Measurements from ENCODE around the gene RFX1. TPM values are rescaled to one million over a fixed set of nuclear protein-coding genes. Genes with fewer than 3 reads are reported as not detected.

RFX1 gene
- total RNA-seq, 1 donor from 2014 or later = 1.7 TPM

DNA sequence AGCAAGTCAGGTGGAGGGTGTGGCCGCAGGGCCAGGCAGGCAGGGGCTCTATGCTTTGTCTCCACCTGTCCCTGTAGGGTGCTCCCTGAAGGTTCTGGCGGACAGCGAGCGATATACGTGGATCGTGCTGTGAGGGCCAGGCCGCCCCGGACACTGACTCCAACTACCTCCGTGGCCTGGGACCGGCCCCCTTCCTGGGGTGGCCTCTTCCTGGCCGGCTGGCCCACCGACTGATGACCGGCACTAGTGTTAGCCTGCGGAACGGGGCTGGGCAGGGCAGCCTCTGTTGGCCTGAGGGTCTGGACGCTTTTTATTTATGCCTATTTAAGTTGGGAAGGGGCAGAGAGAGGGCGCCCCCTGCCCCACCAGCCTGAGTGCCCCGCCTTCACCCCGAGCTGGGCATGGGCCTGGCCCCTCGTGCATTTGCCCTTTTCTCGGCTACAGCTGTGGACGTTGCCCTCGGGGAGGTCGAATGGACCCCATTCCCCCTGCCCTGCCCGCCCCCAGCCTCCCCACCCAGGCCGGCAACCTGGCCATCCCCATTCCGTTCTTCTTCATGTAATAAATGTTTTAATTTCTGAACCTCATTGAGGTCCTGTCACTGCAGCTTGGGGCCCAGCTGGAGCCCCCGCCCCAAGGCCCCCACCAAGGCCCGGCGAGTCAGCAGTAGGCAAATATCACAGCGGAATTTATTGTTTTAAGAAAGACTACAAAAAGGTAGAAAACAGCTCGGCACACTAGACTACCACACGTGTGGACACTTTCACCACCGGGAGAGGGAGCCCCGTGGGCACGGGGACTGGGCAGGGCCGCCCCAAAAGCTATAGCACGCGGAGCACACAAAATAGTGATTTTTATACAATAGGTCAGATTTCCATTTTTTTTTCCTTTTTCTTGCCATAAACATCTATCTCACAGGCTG lies 45.0 kb downstream of the RFX1 start:
- no peak for DNase-seq

DNA sequence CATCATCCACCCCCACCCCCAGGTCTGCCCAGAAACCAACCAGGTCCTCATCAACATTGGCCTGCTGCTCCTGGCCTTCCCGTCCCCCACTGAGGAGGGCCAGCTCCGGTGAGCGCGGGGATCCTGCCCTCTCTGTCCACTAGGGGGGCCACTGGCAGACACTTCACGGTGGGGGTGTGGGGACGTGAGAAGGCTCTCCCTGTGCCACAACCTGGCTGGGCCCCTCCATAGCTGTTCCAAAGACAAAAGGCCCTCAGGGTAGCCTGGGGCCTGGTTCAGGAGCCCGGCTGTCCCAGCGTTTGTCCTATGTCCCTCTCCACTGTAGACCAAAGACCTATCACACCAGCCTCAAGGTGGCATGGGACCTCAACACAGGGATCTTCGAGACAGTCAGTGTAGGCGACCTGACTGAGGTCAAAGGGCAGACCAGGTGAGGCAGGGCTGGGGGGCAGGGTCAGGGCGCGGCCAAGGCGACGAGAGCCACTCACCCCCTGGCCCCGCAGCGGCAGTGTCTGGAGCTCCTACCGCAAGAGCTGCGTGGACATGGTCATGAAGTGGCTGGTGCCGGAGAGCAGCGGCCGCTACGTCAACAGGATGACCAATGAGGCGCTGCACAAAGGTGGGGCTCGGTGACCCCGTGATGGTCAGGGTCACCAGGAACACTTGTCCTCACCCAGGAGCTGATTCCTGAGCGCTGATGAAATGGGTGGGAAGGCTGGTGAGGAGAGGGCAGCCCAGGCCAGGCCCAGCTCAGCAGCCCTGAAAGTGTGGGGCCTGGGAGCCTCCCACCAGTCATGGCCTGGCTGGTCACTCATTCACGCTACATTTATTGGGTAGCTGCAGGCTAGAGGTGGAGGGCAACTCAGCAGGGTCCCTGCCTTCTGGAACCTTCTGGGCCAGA lies 45.9 kb downstream of the RFX1 start:
- no peak for DNase-seq

DNA sequence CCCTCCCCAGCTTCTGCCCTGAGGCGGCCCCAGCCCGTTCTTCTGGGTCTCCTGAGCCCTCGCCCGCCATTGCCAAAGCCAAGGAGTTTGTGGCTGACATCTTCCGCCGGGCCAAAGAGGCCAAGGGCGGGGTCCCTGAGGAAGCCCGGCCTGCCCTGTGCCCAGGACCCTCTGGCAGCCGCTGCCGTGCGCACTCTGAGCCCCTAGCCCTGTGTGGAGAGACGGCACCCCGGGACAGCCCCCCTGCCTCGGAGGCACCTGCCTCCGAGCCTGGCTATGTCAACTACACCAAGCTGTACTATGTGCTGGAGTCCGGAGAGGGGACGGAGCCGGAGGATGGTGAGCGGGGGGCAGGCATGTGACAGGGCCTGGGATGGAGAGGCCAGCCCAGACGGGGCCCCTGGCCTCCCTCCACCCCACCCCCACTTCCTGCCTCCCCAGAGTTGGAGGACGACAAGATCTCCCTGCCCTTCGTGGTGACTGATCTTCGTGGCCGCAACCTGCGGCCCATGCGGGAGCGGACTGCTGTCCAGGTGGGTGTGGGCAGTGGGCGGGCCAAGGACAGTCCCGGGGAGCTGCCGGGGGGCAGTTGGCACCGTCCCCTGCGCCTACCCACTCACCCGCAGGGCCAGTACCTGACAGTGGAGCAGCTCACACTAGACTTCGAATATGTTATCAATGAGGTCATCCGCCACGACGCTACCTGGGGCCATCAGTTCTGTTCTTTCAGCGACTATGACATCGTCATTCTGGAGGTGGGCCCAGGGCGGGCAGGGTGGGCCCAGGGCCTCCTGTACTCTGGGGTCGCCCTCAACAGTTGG lies 46.8 kb downstream of the RFX1 start:
- DNase-seq = no peak

- DNase-seq = no peak
Observed at GRCh38 chr19:13958043-13958442, 48.1 kb downstream of the RFX1 start.

DNA sequence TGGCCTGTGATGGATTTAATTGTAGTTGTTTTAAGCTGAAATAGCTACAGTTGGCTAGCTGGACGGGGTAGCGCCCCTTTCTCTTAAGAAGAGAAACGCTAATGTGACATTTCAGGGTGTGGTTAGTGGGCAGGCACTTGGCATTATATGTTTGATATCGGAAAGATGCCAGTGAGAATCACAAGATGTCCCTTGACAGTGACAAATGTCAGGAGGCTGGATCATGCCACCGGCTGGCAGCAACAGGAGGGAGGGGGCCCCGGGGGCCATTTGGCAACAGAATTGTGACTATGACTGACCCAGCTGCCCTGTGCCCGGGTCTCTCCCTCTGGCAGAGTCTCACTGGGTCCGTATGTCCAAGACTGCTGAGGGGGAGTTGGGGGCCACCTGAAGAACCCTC lies 49.1 kb downstream of the RFX1 start:
- no peak for DNase-seq

DNA sequence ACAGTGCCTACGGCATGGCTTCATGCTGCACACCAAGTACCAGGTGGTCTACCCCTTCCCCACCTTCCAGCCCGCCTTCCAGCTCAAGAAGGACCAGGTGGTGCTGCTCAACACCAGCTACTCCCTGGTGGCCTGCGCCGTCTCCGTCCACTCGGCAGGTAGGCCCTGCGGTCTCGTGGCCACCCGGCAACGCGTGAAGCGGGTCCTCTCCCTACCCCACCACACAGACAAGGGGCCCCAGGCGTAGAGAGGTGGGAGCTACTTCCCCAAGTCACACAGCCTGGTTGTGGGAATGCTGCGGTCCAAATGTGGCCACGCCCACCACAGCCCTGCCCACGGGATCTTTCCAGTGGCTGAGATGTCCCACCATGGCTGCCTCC lies 49.8 kb downstream of the RFX1 start:
- no peak for DNase-seq

GRCh38 chr19:13955662-13956364 lies 50.3 kb downstream of the RFX1 start:
- no peak for DNase-seq

- no peak for DNase-seq
Observed at GRCh38 chr19:13954185-13954584, 51.9 kb downstream of the RFX1 start.

GRCh38 chr19:13952931-13953531 lies 53.1 kb downstream of the RFX1 start:
- no peak for DNase-seq

GRCh38 chr19:13952154-13952930 lies 53.8 kb downstream of the RFX1 start, which contains the start of gene DCAF15:
TSS of gene DCAF15 (plus strand) at chr19:13952509. CDS start at chr19:13952513, 4 bp downstream.
- DNase-seq = peak; percentile 99

GRCh38 chr19:13951799-13952153 lies 54.3 kb downstream of the RFX1 start:
- DNase-seq = no peak

DNA sequence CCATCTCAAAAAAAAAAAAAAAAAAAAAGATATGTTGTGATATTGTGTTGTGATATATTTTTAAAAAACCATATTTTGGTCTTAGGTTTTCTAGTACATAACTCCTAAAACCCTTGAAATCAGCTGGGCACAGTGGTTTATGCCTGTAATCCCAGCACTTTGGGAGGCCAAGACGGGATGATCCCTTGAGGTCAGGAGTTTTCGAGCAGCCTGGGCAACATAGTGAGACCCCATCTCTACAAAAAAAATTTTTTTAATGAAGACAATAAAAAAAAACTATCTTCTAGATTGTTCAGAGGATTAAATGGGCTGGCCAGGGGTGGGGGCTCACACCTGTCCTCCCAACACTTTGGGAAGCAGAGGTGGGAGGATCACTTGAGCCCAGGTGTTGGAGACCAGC lies 55.1 kb downstream of the RFX1 start:
- no peak for DNase-seq

DNA sequence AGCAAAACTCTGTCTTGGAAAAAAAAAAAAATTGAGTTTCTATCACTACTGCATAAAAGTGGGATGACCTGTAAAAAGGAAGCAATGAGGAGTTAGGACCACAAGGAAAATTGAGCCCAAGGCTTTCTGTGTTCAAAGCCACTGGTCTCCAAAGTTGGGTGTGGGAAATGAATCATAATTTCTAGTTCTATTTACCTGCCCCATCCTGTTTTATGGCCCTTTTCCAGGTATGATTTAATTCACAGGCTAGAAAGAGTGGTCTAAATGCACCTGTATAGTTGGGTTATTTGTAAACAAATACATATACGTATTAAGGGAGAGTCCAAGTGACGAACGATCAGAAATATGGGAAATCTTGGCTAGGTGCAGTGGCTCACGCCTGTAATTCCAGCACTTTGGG lies 59.7 kb downstream of the RFX1 start:
- DNase-seq = no peak

DNA sequence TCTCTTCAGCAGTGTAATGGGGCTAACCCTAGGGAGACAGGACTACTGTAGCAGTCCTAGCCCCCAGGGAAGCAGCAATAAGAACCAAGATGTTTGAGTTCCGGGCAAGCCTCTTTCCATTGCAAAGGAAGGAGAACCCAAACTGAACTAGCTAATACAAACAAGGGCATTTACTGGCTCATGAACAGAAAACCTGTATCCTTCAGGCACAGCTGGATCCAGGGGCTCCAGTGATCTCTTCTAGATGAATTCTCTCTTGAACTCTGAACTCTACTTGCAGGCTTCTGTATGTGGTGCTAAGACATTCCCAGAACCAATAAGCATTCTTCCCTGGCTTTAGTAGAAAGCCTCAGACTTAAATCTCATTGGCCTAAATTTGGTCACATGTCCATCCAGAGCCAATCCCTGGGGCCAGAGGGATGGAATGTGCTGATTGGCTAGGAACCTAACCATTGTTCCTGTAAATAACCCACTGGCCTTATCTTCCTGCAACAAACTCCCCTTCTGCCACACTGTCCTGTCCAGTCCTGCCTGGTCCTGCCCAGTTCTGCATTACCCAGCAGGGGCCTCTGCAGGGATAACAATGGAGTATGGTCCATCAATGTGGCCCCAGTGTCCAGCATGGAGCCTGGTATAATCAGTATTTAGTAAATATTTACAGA lies 64.0 kb downstream of the RFX1 start:
- DNase-seq = no peak

- no peak for DNase-seq
Observed at GRCh38 chr19:13938301-13939064, 67.6 kb downstream of the RFX1 start, which contains the start of gene PODNL1. TSS of gene PODNL1 (minus strand) at chr19:13938417. CDS start at chr19:13938181, 236 bp downstream.

GRCh38 chr19:13937479-13938300 lies 68.4 kb downstream of the RFX1 start:
- no peak for DNase-seq

DNA sequence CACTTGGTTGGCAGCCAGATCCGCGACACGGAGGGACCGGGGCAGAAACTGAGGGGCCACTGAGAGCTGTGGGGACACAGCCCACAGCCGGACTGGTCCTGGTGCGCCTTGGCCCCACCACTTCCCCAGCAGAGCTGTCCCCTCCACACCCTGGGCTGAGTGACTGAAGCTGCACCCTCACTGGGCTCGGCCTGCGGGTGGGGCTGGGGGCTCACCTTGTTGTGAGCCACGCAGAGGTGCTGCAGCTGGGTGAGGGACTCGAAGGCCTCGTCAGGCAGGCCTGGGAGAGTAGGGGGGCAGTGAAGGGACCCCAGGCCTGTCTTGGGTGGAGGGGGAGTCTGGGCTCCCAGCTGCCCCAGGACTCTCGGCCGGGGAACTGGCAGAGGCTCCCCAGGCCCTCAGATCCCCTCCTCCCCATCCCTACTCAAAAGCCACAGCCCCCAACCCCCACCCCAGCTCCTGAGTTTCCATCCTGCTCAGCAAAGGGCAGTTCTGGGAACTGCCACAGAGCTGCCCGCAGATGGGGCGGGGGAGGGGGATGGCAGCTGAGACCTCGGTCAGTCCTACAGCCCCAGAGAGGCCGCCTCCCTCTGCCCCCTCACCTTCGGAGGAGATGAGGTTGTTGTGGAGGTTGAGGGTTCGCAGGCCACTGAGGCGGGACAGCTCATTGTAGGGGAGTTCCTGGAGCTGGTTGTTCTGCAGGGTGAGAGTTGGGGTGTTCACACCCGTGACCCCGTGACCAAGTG lies 70.2 kb downstream of the RFX1 start:
- DNase-seq = no peak

All from occipital lobe (tissue), 2 donors.